Middle frontal gyrus (tissue), 1 donor: ENCODE measurements around the gene DPPA3.
"Not testable (repeated sequence)": the region's sequence is repeated elsewhere in the genome, so short reads cannot be mapped to it uniquely, and the experiment has no call there.

ENCODE experiments used
- DNase-seq: peaks from one replicate; pipeline ENCODE4 v3.0.0-alpha.2; 2015; ENCODE audit warnings: low spot score; ENCODE audit errors: extremely low spot score

The DPPA3 gene

GRCh38 chr12:7730984-7731383, 19.8 kb downstream of the DPPA3 start:
- not testable (repeated sequence) for DNase-seq

- DNase-seq, result no peak
Observed at GRCh38 chr12:7731486-7731885, 20.3 kb downstream of the DPPA3 start.

GRCh38 chr12:7732993-7733392, 21.8 kb downstream of the DPPA3 start:
- DNase-seq, result no peak

- no peak for DNase-seq
Observed at GRCh38 chr12:7747246-7747645, 36.0 kb downstream of the DPPA3 start, which contains the start of gene CLEC4C. Gene CLEC4C (minus strand): TSS chr12:7747375. CDS start chr12:7747348, 27 bp downstream.

- DNase-seq, result no peak
Observed at GRCh38 chr12:7748852-7749251, 37.6 kb downstream of the DPPA3 start.

- no peak for DNase-seq
Observed at GRCh38 chr12:7749442-7749841, 38.2 kb downstream of the DPPA3 start.

GRCh38 chr12:7750350-7750749, 39.1 kb downstream of the DPPA3 start:
- no peak for DNase-seq

- DNase-seq, result no peak
Observed at GRCh38 chr12:7751394-7751793, 40.2 kb downstream of the DPPA3 start.

GRCh38 chr12:7751941-7752922, 41.0 kb downstream of the DPPA3 start:
- not testable (repeated sequence) for DNase-seq

GRCh38 chr12:7755668-7756067, 44.4 kb downstream of the DPPA3 start:
- not testable (repeated sequence) for DNase-seq

- no peak for DNase-seq
Observed at GRCh38 chr12:7756993-7757392, 45.8 kb downstream of the DPPA3 start.

- no peak for DNase-seq
Observed at GRCh38 chr12:7758766-7759140, 47.5 kb downstream of the DPPA3 start.
